ENCODE results near the gene PCBP2. TPM values are rescaled to one million over a fixed set of nuclear protein-coding genes. Genes with fewer than 3 reads are reported as not detected.
"Not testable (repeated sequence)": the region's sequence is repeated elsewhere in the genome, so short reads cannot be mapped to it uniquely, and the experiment has no call there.

PCBP2 gene
- polyA plus RNA-seq, 3 donors, result 428 to 505 (median 439) TPM

DNA sequence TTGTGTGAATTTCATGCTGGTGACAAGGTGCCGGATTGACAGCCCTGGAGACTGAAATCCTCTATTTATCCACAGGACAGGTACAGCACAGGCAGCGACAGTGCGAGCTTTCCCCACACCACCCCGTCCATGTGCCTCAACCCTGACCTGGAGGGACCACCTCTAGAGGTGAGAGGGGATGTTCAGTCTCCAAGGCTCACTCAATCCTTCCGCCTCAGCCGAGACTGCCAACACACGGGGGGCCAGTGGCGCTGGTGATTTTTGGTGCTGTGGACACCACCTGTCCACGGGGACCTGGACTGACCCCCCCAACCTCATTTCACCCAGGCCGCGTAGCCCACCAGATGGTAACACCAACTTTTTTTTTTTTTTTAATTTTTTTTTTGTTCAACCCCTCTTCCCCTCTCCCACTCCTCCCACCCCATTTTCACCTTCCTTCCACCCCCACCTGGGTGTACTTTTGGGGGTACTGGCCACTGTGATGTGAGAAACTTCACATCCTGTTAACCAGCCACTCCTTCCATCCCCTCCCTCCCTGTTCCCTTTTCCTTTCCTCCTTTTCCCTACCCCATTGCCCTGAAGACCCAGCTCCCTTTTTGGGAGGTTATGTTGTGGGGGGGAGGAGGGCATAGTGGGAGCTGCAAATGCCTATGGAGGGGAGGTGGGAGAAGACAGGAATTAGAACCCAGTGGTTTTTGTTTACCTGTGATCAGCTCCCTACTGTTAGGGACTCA, 12.9 kb downstream of the PCBP2 start:
- no peak overlapping the region for H3K27ac ChIP-seq (ENCODE audit: low read depth, low read length)
- 92 to 94% (median 94%) methylated on average over 11 of the region's 11 CpGs for WGBS, 3 donors

GRCh38 chr12:53465679-53466078, 13.8 kb downstream of the PCBP2 start:
- WGBS, 3 donors, result 53 to 75% (median 66%) methylated on average over 2 of the region's 2 CpGs
- no peak overlapping the region for H3K27ac ChIP-seq (ENCODE audit: low read depth, low read length)

- WGBS, 3 donors, result 72 to 82% (median 73%) methylated on average over 4 of the region's 4 CpGs
- H3K27ac ChIP-seq (ENCODE audit: low read depth, low read length), result no peak overlapping the region
Observed at GRCh38 chr12:53466640-53467039, 14.7 kb downstream of the PCBP2 start.

DNA sequence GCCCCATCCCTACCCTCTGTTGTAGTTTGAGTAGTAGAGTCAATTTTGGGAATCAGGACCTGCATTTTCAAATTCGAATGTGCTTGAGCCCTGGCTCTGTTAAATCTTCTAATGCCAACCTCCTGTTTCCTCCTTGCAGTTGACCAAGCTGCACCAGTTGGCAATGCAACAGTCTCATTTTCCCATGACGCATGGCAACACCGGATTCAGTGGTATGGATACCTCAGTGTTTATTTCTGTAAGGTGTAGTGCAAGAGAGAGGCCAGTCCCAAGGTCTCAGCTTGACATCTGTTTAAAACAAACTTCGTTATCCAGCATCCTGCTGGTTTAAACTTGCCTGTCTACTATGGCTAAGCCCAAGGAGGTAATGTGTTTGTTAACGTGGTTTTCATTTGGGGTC, 15.2 kb downstream of the PCBP2 start:
- H3K27ac ChIP-seq (ENCODE audit: low read depth, low read length), result no peak overlapping the region
- WGBS, 3 donors, result 60 to 78% (median 67%) methylated on average over 5 of the region's 5 CpGs

DNA sequence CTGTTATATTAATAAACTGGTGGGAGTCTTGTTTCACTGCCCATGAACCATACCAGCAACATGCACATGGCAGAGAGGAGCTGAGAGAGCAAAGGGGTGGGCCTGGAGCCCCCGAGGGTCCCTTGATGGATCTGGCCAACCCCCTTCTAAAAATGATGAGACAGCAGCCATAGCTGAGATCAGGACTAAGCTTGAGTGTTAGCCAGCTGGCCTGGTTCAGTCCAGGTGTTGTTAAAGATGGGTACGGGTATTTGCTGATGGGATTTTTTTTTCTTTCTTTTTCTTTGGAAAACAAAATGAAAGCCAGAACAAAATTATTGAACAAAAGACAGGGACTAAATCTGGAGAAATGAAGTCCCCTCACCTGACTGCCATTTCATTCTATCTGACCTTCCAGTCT, 16.0 kb downstream of the PCBP2 start:
- H3K27ac ChIP-seq (ENCODE audit: low read depth, low read length), result no peak overlapping the region
- WGBS, 3 donors, result 56 to 83% (median 80%) methylated on average over 2 of the region's 2 CpGs

DNA sequence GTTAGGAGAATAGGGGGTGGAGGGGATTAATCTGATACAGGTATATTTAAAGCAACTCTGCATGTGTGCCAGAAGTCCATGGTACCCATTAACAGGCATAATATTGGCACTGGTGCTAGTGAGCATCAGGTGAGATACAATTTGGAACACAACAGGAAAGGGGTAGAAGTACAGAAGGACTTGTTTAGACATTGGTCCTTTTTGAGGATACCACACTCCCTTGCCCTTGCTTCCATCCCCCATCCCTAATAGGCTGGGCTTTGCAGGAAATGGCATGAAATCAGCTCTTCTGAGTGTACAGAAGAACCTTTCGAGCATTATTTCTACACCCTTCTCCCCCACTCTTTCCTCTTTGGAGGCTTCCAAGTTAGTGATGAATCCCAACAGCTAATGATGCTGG, 16.4 kb downstream of the PCBP2 start:
- WGBS, 3 donors, result 45 to 80% (median 63%) methylated on average over 1 of the region's 1 CpG
- H3K27ac ChIP-seq (ENCODE audit: low read depth, low read length), result no peak overlapping the region

DNA sequence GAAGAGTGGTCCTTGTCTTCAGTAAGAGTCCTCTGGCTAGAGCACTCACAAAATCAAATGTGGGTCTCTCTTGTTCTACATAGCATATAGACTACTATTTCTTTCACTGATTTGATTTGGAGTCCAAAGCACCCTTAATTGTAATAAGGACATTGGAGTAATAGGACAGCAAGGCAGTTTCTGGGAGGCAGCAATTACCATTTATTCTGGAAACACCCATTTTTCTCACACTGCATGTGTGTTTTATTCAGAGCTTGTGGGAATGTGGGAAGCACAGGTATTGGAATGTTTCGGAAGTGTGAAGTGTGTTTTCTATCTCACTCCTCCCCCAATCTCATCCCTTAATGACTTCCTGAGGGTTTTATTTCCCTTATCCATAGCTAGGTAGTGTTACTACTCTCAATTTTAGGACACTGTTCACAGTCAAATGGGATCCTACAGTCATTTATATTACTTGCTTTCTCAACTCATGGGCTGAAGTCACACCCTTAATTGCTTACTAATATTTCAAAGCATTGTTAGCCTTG, 20.2 kb downstream of the PCBP2 start:
- no peak overlapping the region for H3K27ac ChIP-seq (ENCODE audit: low read depth, low read length)
- WGBS, 3 donors, result 77 to 89% (median 81%) methylated on average over 1 of the region's 1 CpG

DNA sequence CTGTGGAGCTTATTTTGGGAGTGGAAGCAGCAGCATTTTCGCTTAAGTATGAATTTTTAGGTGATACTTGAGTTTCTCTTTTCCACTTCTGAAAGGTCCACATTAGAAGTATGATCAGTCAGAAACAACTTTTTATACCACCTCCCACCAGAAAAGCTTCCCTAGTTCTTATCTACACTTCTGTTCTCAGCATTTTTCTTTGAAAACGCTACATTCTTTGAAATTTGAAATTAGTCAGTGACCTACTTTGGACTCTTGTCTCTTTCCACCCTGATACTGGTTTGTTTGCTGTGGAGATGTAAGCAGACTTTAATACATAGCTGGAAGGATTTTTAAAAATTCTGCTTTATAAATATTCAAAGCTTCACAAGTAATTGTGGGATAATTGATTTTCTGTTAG, 22.2 kb downstream of the PCBP2 start:
- 62 to 71% (median 64%) methylated on average over 2 of the region's 2 CpGs for WGBS, 3 donors
- no peak overlapping the region for H3K27ac ChIP-seq (ENCODE audit: low read depth, low read length)

DNA sequence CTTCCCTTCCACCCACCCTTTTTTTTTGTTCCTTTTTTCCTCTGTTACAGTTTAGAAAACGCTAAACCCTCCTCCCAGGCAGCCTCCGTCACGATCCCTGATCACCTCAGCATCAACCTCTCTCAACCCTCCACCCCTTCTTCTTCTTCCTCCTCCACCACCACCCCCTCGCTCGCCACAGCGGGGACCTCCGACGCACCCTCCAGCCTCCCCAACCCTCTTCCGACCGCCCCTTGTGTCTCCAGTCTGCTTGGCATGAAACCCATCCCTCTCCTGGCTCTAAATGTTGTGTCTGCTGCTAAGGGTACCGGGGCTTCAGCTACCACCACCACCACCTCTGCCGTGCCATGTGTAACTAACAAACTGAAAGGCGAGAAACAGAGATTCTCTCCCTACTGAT, 22.9 kb downstream of the PCBP2 start:
- H3K27ac ChIP-seq (ENCODE audit: low read depth, low read length), result no peak overlapping the region
- 66 to 72% (median 71%) methylated on average over 13 of the region's 13 CpGs for WGBS, 3 donors

- H3K27ac ChIP-seq (ENCODE audit: low read depth, low read length), result no peak overlapping the region
- 67 to 70% (median 70%) methylated on average over 2 of the region's 2 CpGs for WGBS, 3 donors
Observed at GRCh38 chr12:53476769-53477209, 24.9 kb downstream of the PCBP2 start.

DNA sequence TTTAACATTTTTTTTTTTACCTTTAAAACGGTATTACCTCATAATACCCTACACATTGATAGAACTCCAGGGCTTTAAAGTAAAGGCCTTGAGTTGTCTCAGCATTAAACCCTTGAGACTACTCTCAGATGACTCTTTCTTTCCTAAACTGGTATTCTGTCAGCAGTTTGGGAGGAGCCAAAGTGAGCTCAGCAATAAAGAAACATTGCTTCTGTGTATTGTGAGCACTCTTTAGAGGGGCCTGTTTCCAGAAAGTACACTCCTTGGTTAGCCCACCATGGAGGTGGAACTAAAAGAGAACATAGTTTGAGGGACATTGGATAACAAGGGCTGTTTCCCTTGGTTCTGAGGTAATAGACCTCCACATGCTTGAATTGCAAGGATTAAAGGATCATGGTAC, 27.0 kb downstream of the PCBP2 start:
- WGBS, 3 donors, result 42 to 53% (median 43%) methylated on average over 1 of the region's 1 CpG
- no peak overlapping the region for H3K27ac ChIP-seq (ENCODE audit: low read depth, low read length)

DNA sequence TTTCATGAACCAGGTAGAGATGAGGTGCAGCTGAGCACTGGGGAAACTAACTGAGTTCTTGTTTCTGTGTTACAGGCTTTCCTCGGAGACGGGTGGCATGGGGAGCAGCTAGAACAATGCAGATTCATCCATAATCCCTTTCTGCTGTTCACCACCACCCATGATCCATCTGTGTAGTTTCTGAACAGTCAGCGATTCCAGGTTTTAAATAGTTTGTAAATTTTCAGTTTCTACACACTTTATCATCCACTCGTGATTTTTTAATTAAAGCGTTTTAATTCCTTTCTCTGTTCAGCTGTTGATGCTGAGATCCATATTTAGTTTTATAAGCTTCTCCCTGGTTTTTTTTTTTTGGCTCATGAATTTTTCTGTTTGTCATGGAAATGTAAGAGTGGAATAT, 27.4 kb downstream of the PCBP2 start:
- 81 to 87% (median 84%) methylated on average over 5 of the region's 5 CpGs for WGBS, 3 donors
- H3K27ac ChIP-seq (ENCODE audit: low read depth, low read length), result no peak overlapping the region

GRCh38 chr12:53480491-53481442, 28.9 kb downstream of the PCBP2 start:
- no peak overlapping the region for H3K27ac ChIP-seq (ENCODE audit: low read depth, low read length)
- 69 to 73% (median 73%) methylated on average over 12 of the region's 12 CpGs for WGBS, 3 donors

DNA sequence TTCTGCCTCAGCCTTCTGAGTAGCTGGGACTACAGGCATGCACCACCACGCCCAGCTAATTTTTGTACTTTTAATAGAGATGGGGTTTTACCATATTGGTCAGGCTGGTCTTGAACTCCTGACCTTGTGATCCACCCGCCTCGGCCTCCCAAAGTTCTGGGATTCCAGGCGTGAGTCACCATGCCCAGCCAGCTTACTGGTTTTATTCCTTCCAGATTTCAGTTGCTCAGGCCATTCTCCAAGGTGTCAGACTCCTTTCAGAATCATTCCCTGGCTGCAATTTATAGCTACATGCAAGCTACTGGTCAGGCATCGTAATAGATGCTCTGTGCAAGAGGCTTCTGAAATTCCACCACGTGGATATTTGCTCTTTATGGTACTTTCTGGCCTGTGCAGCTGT, 29.6 kb downstream of the PCBP2 start:
- H3K27ac ChIP-seq (ENCODE audit: low read depth, low read length), result not testable (repeated sequence)
- WGBS, 3 donors, result 58 to 73% (median 71%) methylated on average over 6 of the region's 6 CpGs

GRCh38 chr12:53481939-53482586, 30.2 kb downstream of the PCBP2 start:
- 74 to 86% (median 79%) methylated on average over 9 of the region's 9 CpGs for WGBS, 3 donors
- no peak overlapping the region for H3K27ac ChIP-seq (ENCODE audit: low read depth, low read length)

GRCh38 chr12:53482626-53483168, 30.8 kb downstream of the PCBP2 start:
- no peak overlapping the region for H3K27ac ChIP-seq (ENCODE audit: low read depth, low read length)
- 79 to 86% (median 82%) methylated on average over 17 to 18 of the region's 18 CpGs for WGBS, 3 donors

GRCh38 chr12:53483225-53483978, 31.5 kb downstream of the PCBP2 start:
- no peak overlapping the region for H3K27ac ChIP-seq (ENCODE audit: low read depth, low read length)
- 58 to 84% (median 74%) methylated on average over 9 of the region's 9 CpGs for WGBS, 3 donors

- WGBS, 3 donors, result 85 to 91% (median 89%) methylated on average over 4 of the region's 4 CpGs
Observed at GRCh38 chr12:53483979-53484377, 32.1 kb downstream of the PCBP2 start.

More at GRCh38 chr12:53483979-53484377, 32.1 kb downstream of the PCBP2 start:
- no peak overlapping the region for H3K27ac ChIP-seq (ENCODE audit: low read depth, low read length)

Data from adipose tissue (tissue), 3 donors.